Panc1 (cell line): ENCODE measurements around the gene ADGRV1. TPM values are rescaled to one million over a fixed set of nuclear protein-coding genes. Genes with fewer than 3 reads are reported as not detected.

Experiments used
- ATAC-seq: fragments of 200-7000 bp; cut with Tn5 transposase; 2 replicates; pipeline ENCODE4 v1.9.1; 2020; ENCODE audit warnings: mild to moderate bottlenecking, moderate library complexity
- BruUV-seq: library from RNA; stranded (reverse); fragments of 400-500 nt; replicated peaks from 2 replicates; lab custom pipeline; 2021; lab: Mats Ljungman, UMichigan
- CTCF ChIA-PET: fragments of 300-600 bp; sonication (Branson Sonifier 250); formaldehyde crosslinking; loops from one replicate; lab custom pipeline; 2022; ENCODE audit warnings: antibody characterized with exemption; lab: Charles Lee
- POLR2A ChIA-PET: fragments of 300-600 bp; sonication (Branson Sonifier 250); formaldehyde crosslinking; loops from one replicate; lab custom pipeline; 2022; ENCODE audit warnings: antibody characterized with exemption; lab: Charles Lee
- DNase-seq: peaks from one replicate; pipeline ENCODE4 v3.0.0-alpha.2; 2010; ENCODE audit warnings: low read depth, low spot score
- H3K27ac ChIP-seq: 2 replicates; pipeline ENCODE4 v1.5.1; 2011; ENCODE audit warnings: mild to moderate bottlenecking, low read length, inconsistent platforms
- H3K27me3 ChIP-seq: fragments of 200-500 bp; sonication (Bioruptor generic); 2 replicates; pipeline ENCODE4 v1.6.0; 2014; ENCODE audit warnings: low read length, inconsistent platforms; ENCODE audit not compliant: control insufficient read depth, insufficient read depth
- H3K36me3 ChIP-seq: fragments of 200-500 bp; sonication (Bioruptor generic); 2 replicates; pipeline ENCODE4 v1.5.1; 2014; ENCODE audit warnings: inconsistent platforms, mild to moderate bottlenecking, low read length, moderate library complexity; ENCODE audit not compliant: control insufficient read depth, insufficient read depth
- H3K4me1 ChIP-seq: 2 replicates; pipeline ENCODE4 v1.5.1; 2011; ENCODE audit warnings: inconsistent platforms, mild to moderate bottlenecking, low read length, moderate library complexity; ENCODE audit not compliant: control insufficient read depth, insufficient read depth
- H3K4me3 ChIP-seq, 2 experiments: 2 replicates each; pipeline ENCODE4 v1.5.1; 2011 to 2012; ENCODE audit warnings: low read depth in 2 of 2, low read length in 2 of 2, mild to moderate bottlenecking in 2 of 2, inconsistent platforms in 1 of 2, moderate library complexity in 1 of 2
- H3K9me3 ChIP-seq: fragments of 200-500 bp; sonication (Bioruptor generic); 2 replicates; pipeline ENCODE4 v1.5.1; 2014; ENCODE audit warnings: low read depth, mild to moderate bottlenecking, inconsistent platforms, low read length, moderate library complexity; ENCODE audit not compliant: control insufficient read depth, insufficient read depth
- CTCF ChIP-seq: fragments of 450-650 bp; IDR thresholded peaks from 2 replicates; pipeline ENCODE4 v1.5.1; 2017; ENCODE audit warnings: mild to moderate bottlenecking
- POLR2AphosphoS5 ChIP-seq: IDR thresholded peaks from 2 replicates; pipeline ENCODE4 v1.6.1; 2012; ENCODE audit warnings: mild to moderate bottlenecking, low read depth, low read length, moderate library complexity
- REST ChIP-seq, 2 experiments: IDR thresholded peaks; 2 replicates each; pipeline ENCODE4 v1.6.1; 2011 to 2012; ENCODE audit warnings: low read depth in 2 of 2, control low read depth in 1 of 2, low read length in 1 of 2, mild to moderate bottlenecking in 1 of 2, moderate library complexity in 1 of 2; ENCODE audit not compliant: insufficient read depth in 1 of 2
- SIN3A ChIP-seq: IDR thresholded peaks from 2 replicates; pipeline ENCODE4 v1.6.1; 2012; ENCODE audit warnings: low read depth, mild to moderate bottlenecking, low read length, moderate library complexity, borderline replicate concordance; ENCODE audit not compliant: insufficient read depth
- TCF7L2 ChIP-seq: IDR thresholded peaks from 2 replicates; pipeline ENCODE4 v1.6.1; 2011; ENCODE audit warnings: mild to moderate bottlenecking, low read depth, low read length, inconsistent platforms
- in situ Hi-C: cut with HindIII; loops from 2 replicates; pipeline ENCODE4 v1.10.0; 2016; ENCODE audit warnings: low sequenced_read_pairs, low pct_unique_long_range_greater_than_20kb
- intact Hi-C: fragments of 100-400 bp; cut with micrococcal nuclease; formaldehyde crosslinking; loops from one replicate; pipeline ENCODE4 v1.10.0; 2022; ENCODE audit not compliant: unreplicated experiment
- total RNA-seq: library from RNA; stranded (reverse); gene quantifications from one replicate; pipeline ENCODE4 v1.2.1, GENCODE V29; 2021; ENCODE audit not compliant: unreplicated experiment

Gene ADGRV1
- total RNA-seq, 1 experiment from 2014 or later = 0.49 TPM

GRCh38 chr5:91186101-91186500 is 627.5 kb downstream of the ADGRV1 start:
- Histone ChIP-seq H3K27me3 (no peaks in the 10 kb centered on the region), H3K4me1 (peaks cover 3% of the 10 kb centered on the region; the same call in 1 of the 2 replicates), H3K36me3 (no peaks in the 10 kb centered on the region; the same call in 1 of the 2 replicates), H3K27ac (no peak overlapping the region), H3K4me3 (no peak overlapping the region), H3K9me3 (no peaks in the 10 kb centered on the region)
- CTCF ChIA-PET = no interaction called here
- BruUV-seq = no TSS peak
- POLR2A ChIA-PET = no interaction called here
- intact Hi-C loops (no loop called here), in situ Hi-C loops (no loop called here)
- DNase-seq = no peak
- no peak for ATAC-seq
- TF ChIP-seq SIN3A (no peak), REST (IDR thresholded peaks at IDR 0.05; ENCODE audit: insufficient read depth in 1 of 2, low read depth in 2 of 2, low read length in 1 of 2) (no peak), CTCF (no peak), POLR2AphosphoS5 (no peak)

- H3K36me3 ChIP-seq = no peaks in the 10 kb centered on the region; the same call in 1 of the 2 replicates
- no peak overlapping the region for H3K4me3 ChIP-seq
- in situ Hi-C loops (no loop called here), intact Hi-C loops (no loop called here)
- TF ChIP-seq TCF7L2 = no peak
- TF ChIP-seq POLR2AphosphoS5 = no peak
- no peak for TF ChIP-seq CTCF
- no peak for TF ChIP-seq SIN3A
- no peak for TF ChIP-seq REST (IDR thresholded peaks at IDR 0.05; ENCODE audit: insufficient read depth in 1 of 2, low read depth in 2 of 2, low read length in 1 of 2)
- ChIA-PET POLR2A (no interaction called here), CTCF (no interaction called here)
- ATAC-seq (no peak), DNase-seq (no peak)
- H3K9me3 ChIP-seq = no peaks in the 10 kb centered on the region
- H3K27ac ChIP-seq = no peak overlapping the region
- peaks cover 3% of the 10 kb centered on the region; the same call in 1 of the 2 replicates for H3K4me1 ChIP-seq
- BruUV-seq = no TSS peak
- H3K27me3 ChIP-seq = no peaks in the 10 kb centered on the region
Observed at GRCh38 chr5:91187032-91187431, 628.4 kb downstream of the ADGRV1 start.
